GM23248 (cell line): ENCODE results near the gene PDE3A.

Source experiments
- EZH2 ChIP-seq: fragments of 200-600 bp; sonication (generic); IDR thresholded peaks from 2 replicates; pipeline ENCODE4 v1.6.1; 2018; ENCODE audit warnings: antibody characterized with exemption, mild to moderate bottlenecking; ENCODE audit not compliant: insufficient read depth, poor library complexity, severe bottlenecking
- EZH2phosphoT487 ChIP-seq: fragments of 200-600 bp; sonication (generic); IDR thresholded peaks from 2 replicates; pipeline ENCODE4 v1.6.1; 2018; ENCODE audit warnings: antibody characterized with exemption, moderate library complexity, mild to moderate bottlenecking, low read depth; ENCODE audit not compliant: insufficient read depth

- no peak for TF ChIP-seq EZH2
- no peak for TF ChIP-seq EZH2phosphoT487
These were observed 261.2 kb downstream of the PDE3A start for GRCh38 chr12:20629414-20630156.
